ENCODE measurements around the gene ERG.

ERG gene

DNA sequence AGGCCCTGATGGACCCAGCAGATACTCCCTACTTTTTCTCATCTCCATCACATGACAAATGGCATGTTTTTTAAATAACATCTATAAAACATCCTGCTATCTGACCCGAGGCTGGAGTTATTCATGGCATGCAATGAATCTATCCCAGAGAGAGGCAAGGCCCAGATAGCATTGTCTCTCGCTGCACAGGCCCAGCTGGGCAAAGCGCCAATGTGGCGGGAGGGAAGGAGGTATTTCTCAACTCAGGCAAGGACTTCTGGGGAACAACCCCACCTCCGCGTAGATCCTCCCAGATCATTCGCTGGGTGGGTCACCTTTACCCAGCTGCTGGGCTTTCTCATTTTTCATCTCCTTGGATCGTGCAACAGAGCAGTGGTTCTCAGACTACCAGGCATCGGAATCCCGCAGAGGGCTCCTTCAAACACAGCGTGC lies 59.8 kb downstream of the ERG start:
- peaks cover 92% of the 10 kb centered on the region; the same call in 1 of the 2 replicates for H3K36me3 ChIP-seq (ENCODE audit: insufficient read depth, low read length)

DNA sequence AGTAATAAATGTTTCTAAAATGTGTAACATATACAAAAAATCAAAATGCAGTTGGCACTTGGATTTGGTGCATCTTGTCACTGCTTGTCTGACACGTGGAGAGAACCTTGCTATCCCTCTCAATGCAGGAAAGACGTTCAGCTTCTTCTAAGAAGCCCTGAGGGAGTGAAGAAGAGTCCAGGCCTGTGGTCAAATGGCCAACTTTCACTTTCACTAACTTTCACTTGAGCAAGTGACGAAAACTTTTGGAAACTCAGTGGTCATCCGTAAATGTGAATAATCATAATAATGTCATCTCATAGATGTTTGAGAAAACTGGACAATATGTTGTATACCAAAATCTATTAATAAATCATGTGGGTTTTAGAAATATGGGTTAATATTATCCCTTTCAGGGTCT lies 61.9 kb downstream of the ERG start:
- Histone ChIP-seq H3K36me3 (ENCODE audit: insufficient read depth, low read length) (peaks cover 92% of the 10 kb centered on the region), H3K9ac (ENCODE audit: low read depth, low read length, poor library complexity, severe bottlenecking) (no peak overlapping the region), H3K4me3 (ENCODE audit: low read length, poor library complexity, severe bottlenecking) (no peak overlapping the region), H3K27me3 (ENCODE audit: insufficient read depth, low read length, poor library complexity, severe bottlenecking) (no peaks in the 10 kb centered on the region), H2AFZ (ENCODE audit: low read length) (no peak overlapping the region), H3K4me1 (ENCODE audit: insufficient read depth, low read length, poor library complexity, severe bottlenecking) (peaks cover 17% of the 10 kb centered on the region), H3K9me2 (replicated peaks; ENCODE audit: low read depth, low read length) (no peaks in the 10 kb centered on the region), H3F3A (ENCODE audit: low read depth) (no peaks in the 10 kb centered on the region), H4K20me1 (ENCODE audit: insufficient read depth, low read length, poor library complexity, severe bottlenecking) (peaks cover 78% of the 10 kb centered on the region), H3K4me2 (ENCODE audit: low read depth, low read length, poor library complexity, severe bottlenecking) (no peak overlapping the region), H3K79me2 (ENCODE audit: insufficient read depth, low read length) (peaks cover 97% of the 10 kb centered on the region), H3K9me3 (ENCODE audit: insufficient read depth, low read depth, low read length) (no peaks in the 10 kb centered on the region)
- TF ChIP-seq, protein P1, sequence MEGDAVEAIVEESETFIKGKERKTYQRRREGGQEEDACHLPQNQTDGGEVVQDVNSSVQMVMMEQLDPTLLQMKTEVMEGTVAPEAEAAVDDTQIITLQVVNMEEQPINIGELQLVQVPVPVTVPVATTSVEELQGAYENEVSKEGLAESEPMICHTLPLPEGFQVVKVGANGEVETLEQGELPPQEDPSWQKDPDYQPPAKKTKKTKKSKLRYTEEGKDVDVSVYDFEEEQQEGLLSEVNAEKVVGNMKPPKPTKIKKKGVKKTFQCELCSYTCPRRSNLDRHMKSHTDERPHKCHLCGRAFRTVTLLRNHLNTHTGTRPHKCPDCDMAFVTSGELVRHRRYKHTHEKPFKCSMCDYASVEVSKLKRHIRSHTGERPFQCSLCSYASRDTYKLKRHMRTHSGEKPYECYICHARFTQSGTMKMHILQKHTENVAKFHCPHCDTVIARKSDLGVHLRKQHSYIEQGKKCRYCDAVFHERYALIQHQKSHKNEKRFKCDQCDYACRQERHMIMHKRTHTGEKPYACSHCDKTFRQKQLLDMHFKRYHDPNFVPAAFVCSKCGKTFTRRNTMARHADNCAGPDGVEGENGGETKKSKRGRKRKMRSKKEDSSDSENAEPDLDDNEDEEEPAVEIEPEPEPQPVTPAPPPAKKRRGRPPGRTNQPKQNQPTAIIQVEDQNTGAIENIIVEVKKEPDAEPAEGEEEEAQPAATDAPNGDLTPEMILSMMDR (conservative IDR thresholded peaks at IDR 0.05; ENCODE audit: low read length), result no peak
- TF ChIP-seq EZH2phosphoT487 (IDR thresholded peaks at IDR 0.05; ENCODE audit: borderline replicate concordance), result no peak

More for the DNA sequence above, 59.8 kb downstream of the ERG start:
- peaks cover 94% of the 10 kb centered on the region for H3K79me2 ChIP-seq (ENCODE audit: insufficient read depth, low read length)
- H3K27me3 ChIP-seq (ENCODE audit: insufficient read depth, low read length, poor library complexity, severe bottlenecking), result no peaks in the 10 kb centered on the region
- no peak overlapping the region for H3K4me2 ChIP-seq (ENCODE audit: low read depth, low read length, poor library complexity, severe bottlenecking)
- TF ChIP-seq, protein P1 (conservative IDR thresholded peaks at IDR 0.05; ENCODE audit: low read length), result no peak
- TF ChIP-seq EZH2phosphoT487 (IDR thresholded peaks at IDR 0.05; ENCODE audit: borderline replicate concordance), result no peak
- H3K9ac ChIP-seq (ENCODE audit: low read depth, low read length, poor library complexity, severe bottlenecking), result no peak overlapping the region
- no peaks in the 10 kb centered on the region for H3K9me3 ChIP-seq (ENCODE audit: insufficient read depth, low read depth, low read length)
- H3K4me3 ChIP-seq (ENCODE audit: low read length, poor library complexity, severe bottlenecking), result no peak overlapping the region
- H4K20me1 ChIP-seq (ENCODE audit: insufficient read depth, low read length, poor library complexity, severe bottlenecking), result peaks cover 77% of the 10 kb centered on the region
- no peaks in the 10 kb centered on the region for H3F3A ChIP-seq (ENCODE audit: low read depth)
- no peak overlapping the region for H2AFZ ChIP-seq (ENCODE audit: low read length)
- peaks cover 18% of the 10 kb centered on the region for H3K4me1 ChIP-seq (ENCODE audit: insufficient read depth, low read length, poor library complexity, severe bottlenecking)
- H3K9me2 ChIP-seq (replicated peaks; ENCODE audit: low read depth, low read length), result no peaks in the 10 kb centered on the region

DNA sequence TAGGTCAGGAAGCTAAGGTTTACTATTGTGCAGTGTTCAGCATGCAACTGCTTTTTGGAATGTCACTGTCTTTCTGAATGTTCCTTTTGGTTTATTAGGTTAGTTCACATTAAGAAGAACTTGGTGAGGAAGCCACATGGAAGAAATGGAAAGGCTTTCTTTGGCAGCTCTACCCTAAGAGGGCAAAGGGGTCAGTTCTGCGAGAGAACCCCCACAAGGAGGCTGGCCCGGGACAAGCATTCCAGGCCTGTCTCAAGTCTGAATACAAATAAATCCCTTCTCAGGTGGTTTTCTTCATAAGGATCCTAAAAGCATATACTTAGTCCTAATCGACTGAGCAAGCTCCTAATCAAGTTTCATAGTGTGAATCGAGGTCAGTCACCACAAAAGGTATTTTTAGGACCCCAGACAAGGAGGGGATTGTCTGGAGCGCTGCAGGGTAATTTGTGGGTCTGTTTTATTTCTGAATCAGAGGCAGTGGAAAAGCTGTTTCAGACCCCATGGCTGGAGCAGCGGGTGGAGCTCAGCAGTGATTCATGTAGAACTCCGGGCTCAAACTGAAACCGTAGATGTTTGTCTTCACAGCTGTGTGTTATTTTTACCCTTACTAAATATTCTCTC lies 63.3 kb downstream of the ERG start:
- no peak overlapping the region for H3K9ac ChIP-seq (ENCODE audit: low read depth, low read length, poor library complexity, severe bottlenecking)
- no peaks in the 10 kb centered on the region for H3F3A ChIP-seq (ENCODE audit: low read depth)
- H3K4me1 ChIP-seq (ENCODE audit: insufficient read depth, low read length, poor library complexity, severe bottlenecking), result peaks cover 6% of the 10 kb centered on the region
- no peaks in the 10 kb centered on the region for H3K27me3 ChIP-seq (ENCODE audit: insufficient read depth, low read length, poor library complexity, severe bottlenecking)
- TF ChIP-seq, protein P1 (conservative IDR thresholded peaks at IDR 0.05; ENCODE audit: low read length), result no peak
- TF ChIP-seq EZH2phosphoT487 (IDR thresholded peaks at IDR 0.05; ENCODE audit: borderline replicate concordance), result no peak
- no peak overlapping the region for H3K4me3 ChIP-seq (ENCODE audit: low read length, poor library complexity, severe bottlenecking)
- H3K9me3 ChIP-seq (ENCODE audit: insufficient read depth, low read depth, low read length), result no peaks in the 10 kb centered on the region
- no peak overlapping the region for H3K4me2 ChIP-seq (ENCODE audit: low read depth, low read length, poor library complexity, severe bottlenecking)
- H2AFZ ChIP-seq (ENCODE audit: low read length), result no peak overlapping the region
- no peaks in the 10 kb centered on the region for H3K9me2 ChIP-seq (replicated peaks; ENCODE audit: low read depth, low read length)
- H3K79me2 ChIP-seq (ENCODE audit: insufficient read depth, low read length), result peaks cover 91% of the 10 kb centered on the region
- H4K20me1 ChIP-seq (ENCODE audit: insufficient read depth, low read length, poor library complexity, severe bottlenecking), result peaks cover 76% of the 10 kb centered on the region
- peaks cover 92% of the 10 kb centered on the region for H3K36me3 ChIP-seq (ENCODE audit: insufficient read depth, low read length)
